Chondrocyte (in vitro differentiated cells): ENCODE results near the gene ZNF430. TPM values are rescaled to one million over a fixed set of nuclear protein-coding genes. Genes with fewer than 3 reads are reported as not detected.
A peak's percentile ranks its signal among the peaks of the same experiment; 100 is the strongest.
"Not testable (repeated sequence)": the region's sequence is repeated elsewhere in the genome, so short reads cannot be mapped to it uniquely, and the experiment has no call there.

Experiments
- DNase-seq: peaks from one replicate; pipeline ENCODE4 v3.0.0; 2021; ENCODE audit warnings: mixed read lengths, low spot score
- H3K27ac Mint-ChIP-seq: one replicate; pipeline ENCODE4 v1.8.0; 2021; ENCODE audit warnings: mild to moderate bottlenecking, moderate library complexity, mixed read lengths; ENCODE audit not compliant: unreplicated experiment
- H3K27me3 Mint-ChIP-seq: 2 replicates; pipeline ENCODE4 v1.8.0; 2021; ENCODE audit warnings: low read depth, mixed read lengths
- H3K36me3 Mint-ChIP-seq: 2 replicates; pipeline ENCODE4 v1.8.0; 2021; ENCODE audit warnings: low read depth, mixed read lengths
- H3K4me1 Mint-ChIP-seq: 2 replicates; pipeline ENCODE4 v1.8.0; 2021; ENCODE audit warnings: low read depth, mild to moderate bottlenecking, mixed read lengths
- H3K4me3 Mint-ChIP-seq: one replicate; pipeline ENCODE4 v1.8.0; 2021; ENCODE audit warnings: mild to moderate bottlenecking, moderate library complexity, mixed read lengths; ENCODE audit not compliant: unreplicated experiment
- H3K9me3 Mint-ChIP-seq: 2 replicates; pipeline ENCODE4 v1.8.0; 2021; ENCODE audit warnings: low read depth, mixed read lengths
- CTCF ChIP-seq: fragments of 200-600 bp; sonication (generic); IDR thresholded peaks from 2 replicates; pipeline ENCODE4 v1.5.0; 2021; ENCODE audit warnings: antibody characterized with exemption, mild to moderate bottlenecking, moderate library complexity
- long read RNA-seq: library from polyadenylated mRNA; stranded (forward); transcript quantifications from one replicate; pipeline ENCODE4 v2.0.0, GENCODE V29; 2021
- total RNA-seq: library from RNA; stranded (reverse); gene quantifications from 3 replicates; pipeline ENCODE4 v1.2.1, GENCODE V29; 2021

Gene ZNF430
- total RNA-seq: 6.7 to 14.2 TPM (median 8.5 TPM) in 3 replicates
- long read RNA-seq, partial matches to known transcripts: 2 of 11 reads
- long read RNA-seq, other reads (novel, unspliced or antisense): 4 of 11 reads

DNA sequence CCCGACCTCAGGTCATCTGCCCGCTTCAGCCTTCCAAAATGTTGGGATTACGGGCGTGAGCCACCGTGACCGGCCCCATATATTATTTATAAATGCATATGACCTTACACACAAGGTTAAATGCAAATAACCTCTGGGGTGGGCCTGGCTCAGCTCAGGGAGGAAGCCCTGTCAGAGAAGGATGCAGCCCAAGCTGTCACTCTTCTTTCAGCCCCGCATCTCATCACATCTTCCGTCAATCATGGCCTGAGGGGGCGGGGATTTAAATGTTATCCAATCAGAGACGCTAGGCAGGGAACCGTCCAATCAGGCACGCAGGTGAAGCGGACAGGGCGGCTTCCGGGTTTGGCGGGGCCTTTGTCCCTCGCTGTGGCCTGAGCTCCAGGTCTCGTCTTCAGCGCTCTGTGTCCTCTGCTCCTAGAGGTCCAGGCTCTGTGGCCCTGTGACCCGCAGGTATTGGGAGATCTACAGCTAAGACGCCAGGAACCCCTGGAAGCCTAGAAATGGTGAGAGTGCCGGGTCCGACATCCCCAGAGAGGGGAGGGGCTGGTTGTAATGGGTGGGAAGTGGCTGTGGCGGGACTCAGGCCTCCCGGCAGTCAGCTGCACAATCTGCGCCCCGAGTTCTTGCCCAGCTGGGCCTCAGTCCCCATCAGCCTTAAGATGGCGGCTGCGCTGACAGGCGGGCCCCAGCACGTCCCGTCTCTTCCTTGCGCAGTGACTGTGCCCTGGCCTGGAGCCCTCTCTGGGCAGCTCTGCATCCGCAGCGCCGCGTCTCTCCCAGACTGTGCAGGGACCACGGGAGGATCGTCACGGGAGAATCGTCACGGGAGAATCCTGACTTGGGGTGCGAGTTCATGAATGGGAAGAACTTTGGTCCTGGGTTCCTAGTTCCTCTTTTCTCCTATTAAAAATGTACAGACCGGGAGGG lies at the start of gene ZNF430:
TSS of gene ZNF430 (plus strand) at position 360 of the 930 bp plus-strand sequence. CDS start at position 504, 144 bp downstream.
- Mint-ChIP-seq H3K4me3 (peak within 1 kb of the TSS; percentile 100), H3K4me1 (peaks cover 38% of the 10 kb centered on the region), H3K27ac (peak within 1 kb of the TSS; percentile 100), H3K9me3 (no peaks in the 10 kb centered on the region), H3K27me3 (no peaks in the 10 kb centered on the region), H3K36me3 (peaks cover 8% of the 10 kb centered on the region)
- DNase-seq: peak; percentile 96
- no peak for TF ChIP-seq CTCF

DNA sequence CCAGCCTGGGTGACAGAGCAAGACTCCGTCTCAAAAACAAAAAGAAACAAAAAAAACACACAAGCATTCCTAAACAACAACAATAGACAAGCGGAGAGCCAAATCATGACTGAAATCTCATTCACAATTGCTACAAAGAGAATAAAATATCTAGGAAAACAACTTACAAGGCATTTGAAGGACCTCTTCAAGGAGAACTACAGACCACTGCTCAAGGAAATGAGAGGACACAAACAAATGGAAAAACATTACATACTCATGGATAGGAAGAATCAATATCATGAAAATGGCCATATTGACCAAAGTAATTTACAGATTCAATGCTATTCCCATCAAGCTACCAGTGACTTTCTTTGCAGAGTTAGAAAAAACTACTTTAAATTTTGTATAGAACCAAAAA lies 27.7 kb upstream of the ZNF430 start:
- H3K27ac Mint-ChIP-seq, H3K27me3 Mint-ChIP-seq, H3K36me3 Mint-ChIP-seq, H3K4me1 Mint-ChIP-seq, H3K4me3 Mint-ChIP-seq, DNase-seq: not testable (repeated sequence)
- H3K9me3 Mint-ChIP-seq: peaks cover 34% of the 10 kb centered on the region

DNA sequence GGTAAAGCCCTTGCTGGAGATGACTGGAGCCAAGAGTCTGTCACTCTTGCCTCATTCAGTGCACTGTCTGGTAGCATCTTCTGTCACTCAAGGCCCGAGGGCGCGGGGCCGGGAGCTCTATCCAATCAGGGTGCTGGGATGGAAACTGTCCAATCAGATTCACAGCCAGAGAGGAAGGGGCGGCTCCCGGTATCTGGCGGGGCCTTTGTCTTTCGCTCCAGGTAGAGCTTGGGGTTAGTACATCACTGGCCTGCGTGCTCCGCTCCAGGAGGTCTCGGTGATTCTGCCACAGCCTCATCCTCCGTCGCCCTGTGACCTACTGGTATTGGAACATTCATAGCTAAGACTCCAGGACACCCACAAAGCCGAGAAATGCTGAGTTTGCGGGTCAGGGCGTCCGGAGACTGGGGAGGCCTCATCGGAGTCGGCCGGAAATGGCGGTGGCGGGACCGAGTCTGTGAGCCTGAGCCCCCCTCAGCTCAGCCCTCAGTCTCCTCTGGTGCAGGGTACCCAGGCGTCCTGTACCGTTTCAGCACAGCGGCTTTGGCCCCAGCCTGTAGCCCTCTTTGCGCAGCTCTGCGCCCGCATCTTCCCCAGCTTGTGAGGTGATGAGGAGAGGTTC lies 20.6 kb upstream of the ZNF430 start:
- H3K4me1 Mint-ChIP-seq: peaks cover 6% of the 10 kb centered on the region
- no peaks in the 10 kb centered on the region for H3K27me3 Mint-ChIP-seq
- no peaks in the 10 kb centered on the region for H3K9me3 Mint-ChIP-seq
- DNase-seq: peak; percentile 94
- TF ChIP-seq CTCF: no peak
- H3K36me3 Mint-ChIP-seq: no peaks in the 10 kb centered on the region
- H3K27ac Mint-ChIP-seq: peak overlapping the region; percentile 45
- peak overlapping the region; percentile 78 for H3K4me3 Mint-ChIP-seq

DNA sequence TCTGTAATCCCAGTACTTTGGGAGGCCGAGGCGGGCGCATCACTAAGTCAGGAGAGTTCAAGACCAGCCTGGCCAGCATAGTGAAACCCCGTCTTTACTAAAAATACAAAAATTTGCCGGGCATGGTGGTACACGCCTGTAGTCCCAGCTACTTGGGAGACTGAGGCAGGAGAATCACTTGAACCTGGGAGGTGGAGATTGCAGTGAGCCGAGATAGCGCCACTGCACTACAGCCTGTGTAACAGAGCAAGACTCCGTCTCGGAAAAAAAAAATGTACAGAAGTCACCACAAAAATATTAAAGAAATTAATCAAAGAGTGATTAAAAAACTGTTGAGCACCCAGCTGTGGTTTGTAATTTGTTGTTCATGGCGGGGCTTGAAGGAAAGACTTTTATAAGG lies 781 bp downstream of the ZNF430 start:
- DNase-seq, H3K9me3 Mint-ChIP-seq: not testable (repeated sequence)
- H3K4me3 Mint-ChIP-seq: peak overlapping the region; percentile 100

GRCh38 chr19:21022996-21023395 lies 2.5 kb downstream of the ZNF430 start:
- DNase-seq: no peak
- H3K9me3 Mint-ChIP-seq: no peaks in the 10 kb centered on the region
- H3K36me3 Mint-ChIP-seq: peaks cover 21% of the 10 kb centered on the region
- no peaks in the 10 kb centered on the region for H3K27me3 Mint-ChIP-seq
- peak overlapping the region; percentile 62 for H3K27ac Mint-ChIP-seq
- no peak for TF ChIP-seq CTCF
- peak overlapping the region; percentile 51 for H3K4me3 Mint-ChIP-seq
- H3K4me1 Mint-ChIP-seq: peaks cover 47% of the 10 kb centered on the region

More for the DNA sequence above, 781 bp downstream of the ZNF430 start:
- H3K27me3 Mint-ChIP-seq: not testable (repeated sequence)
- H3K4me1 Mint-ChIP-seq: peaks cover 38% of the 10 kb centered on the region
- peak overlapping the region; percentile 100 for H3K27ac Mint-ChIP-seq
- H3K36me3 Mint-ChIP-seq: peaks cover 13% of the 10 kb centered on the region

GRCh38 chr19:21023901-21024300 lies 3.4 kb downstream of the ZNF430 start:
- Mint-ChIP-seq H3K4me1 (peaks cover 54% of the 10 kb centered on the region), H3K36me3 (peaks cover 24% of the 10 kb centered on the region), H3K27ac (peak overlapping the region; percentile 24), H3K9me3 (peaks cover 1% of the 10 kb centered on the region), H3K4me3 (no peak overlapping the region), H3K27me3 (no peaks in the 10 kb centered on the region)
- no peak for TF ChIP-seq CTCF
- DNase-seq: no peak
